ENCODE measurements around the gene AKNAD1. TPM values are rescaled to one million over a fixed set of nuclear protein-coding genes. Genes with fewer than 3 reads are reported as not detected.

The AKNAD1 gene
- total and polyA plus RNA-seq, 2 of the 8 experiments (the other 6 are each of a cell fraction or from before 2014, with no cell fraction given), result not detected

GRCh38 chr1:108830119-108831008 is 26.5 kb downstream of the AKNAD1 start:
- H4K5ac ChIP-seq (ENCODE audit: insufficient read length, low read depth, low read length), result no peak overlapping the region
- no peak overlapping the region for H3K27ac ChIP-seq (ENCODE audit: low read depth, low read length)
- WGBS, 2 experiments (ENCODE audit: extremely low coverage in 1 of 2, insufficient coverage in 1 of 2, insufficient read length in 1 of 2, insufficient replicate concordance in 2 of 2, low coverage in 1 of 2, low lambda C conversion rate in 2 of 2, missing lambda C conversion rate in 1 of 2), result 85% methylated on average over 19 of the region's 20 CpGs; no CpG with 5 or more reads in 1 of the 2 experiments
- H4K20me1 ChIP-seq (replicated peaks in 1 of 2; ENCODE audit: control insufficient read depth in 1 of 2, insufficient read depth in 2 of 2, low read length in 2 of 2), result no peaks in the 10 kb centered on the region
- H4K8ac ChIP-seq (ENCODE audit: extremely low read depth, insufficient read depth, low read length), result no peak overlapping the region
- H3K4me2 ChIP-seq (ENCODE audit: insufficient read depth in 1 of 2, low read depth in 2 of 2, low read length in 2 of 2), result no peak overlapping the region
- no peak overlapping the region for H2BK120ac ChIP-seq (replicated peaks; ENCODE audit: low read depth, low read length)
- no peak overlapping the region for H3K18ac ChIP-seq (ENCODE audit: extremely low read depth, low read length)
- H4K91ac ChIP-seq (replicated peaks; ENCODE audit: insufficient read length, low read length), result no peak overlapping the region
- H3K4ac ChIP-seq (replicated peaks; ENCODE audit: insufficient read length, low read depth, low read length), result no peak overlapping the region
- ChIA-PET POLR2A (ENCODE audit: partially characterized antibody) (interaction anchor here (0.8 kb wide), 1 partner anchor 138 kb away, joined by 3 read pairs; the partner anchor contains the start of gene PRPF38B), CTCF (ENCODE audit: partially characterized antibody) (interaction anchor here (0.6 to 12.5 kb wide), 12 partner anchors 10 to 227 kb away, joined by 3 to 160 read pairs (median 4); no protein-coding TSS in a partner anchor)
- no peak overlapping the region for H3K23ac ChIP-seq (ENCODE audit: insufficient read length)
- FAIRE-seq (no peak), DNase-seq (ENCODE audit: low read depth in 1 of 2, low spot score in 2 of 2) (no peak)
- no peak overlapping the region for H2BK15ac ChIP-seq (ENCODE audit: low read length)
- no peaks in the 10 kb centered on the region for H3K9me3 ChIP-seq (ENCODE audit: insufficient read depth in 2 of 2, low read depth in 1 of 2, low read length in 1 of 2)
- H3K27me3 ChIP-seq (replicated peaks in 1 of 4; ENCODE audit: control insufficient read depth in 3 of 4, extremely low read depth in 1 of 4, insufficient read depth in 3 of 4, low read length in 3 of 4), result no peaks in the 10 kb centered on the region
- no peak overlapping the region for H2BK5ac ChIP-seq (ENCODE audit: low read depth, low read length)
- no peak overlapping the region for H2BK20ac ChIP-seq (ENCODE audit: low read length)
- H2AFZ ChIP-seq (ENCODE audit: low read length), result peak overlapping the region; percentile 36
- H3K4me1 ChIP-seq (replicated peaks in 1 of 4; ENCODE audit: control insufficient read depth in 3 of 4, insufficient read depth in 4 of 4, low read length in 3 of 4), result peaks cover 0 to 3% (median 2%) of the 10 kb centered on the region in 4 experiments; a peak in 3 of 7 replicates
- no peaks in the 10 kb centered on the region for H3K23me2 ChIP-seq (ENCODE audit: low read depth, low read length)
- H3K9ac ChIP-seq (replicated peaks in 1 of 4; ENCODE audit: extremely low read depth in 1 of 4, low read depth in 3 of 4, low read length in 3 of 4), result no peak overlapping the region
- no peaks in the 10 kb centered on the region for H3K79me1 ChIP-seq (ENCODE audit: low read depth, low read length)
- peak overlapping the region; percentile 89; the same call in 1 of the 2 replicates for H2BK12ac ChIP-seq (ENCODE audit: low read depth, low read length)
- H2AK5ac ChIP-seq (ENCODE audit: low read depth, low read length), result no peak overlapping the region
- no peak overlapping the region for H3K56ac ChIP-seq (replicated peaks; ENCODE audit: insufficient read length, low read depth, low read length)
- H3K14ac ChIP-seq (ENCODE audit: insufficient read length), result no peak overlapping the region
- no peaks in the 10 kb centered on the region for H3K79me2 ChIP-seq (ENCODE audit: control insufficient read depth in 1 of 2, insufficient read depth in 2 of 2, low read length in 2 of 2)
- no peaks in the 10 kb centered on the region for H3K36me3 ChIP-seq (ENCODE audit: control insufficient read depth in 2 of 4, insufficient read depth in 4 of 4, low read length in 3 of 4)
- H3K4me3 ChIP-seq (ENCODE audit: extremely low read depth in 1 of 4, insufficient read depth in 2 of 4, low read depth in 3 of 4, low read length in 4 of 4), result no peak overlapping the region
- TF ChIP-seq MAFK (IDR thresholded peaks at IDR 0.05; ENCODE audit: low read depth, low read length), result no peak
- TF ChIP-seq TEAD4 (IDR thresholded peaks at IDR 0.05; ENCODE audit: low read depth, low read length), result no peak
- TF ChIP-seq JUND (IDR thresholded peaks at IDR 0.05; ENCODE audit: low read length), result no peak
- no peak for TF ChIP-seq TBP (IDR thresholded peaks at IDR 0.05; ENCODE audit: low read depth, low read length)
- TF ChIP-seq RNF2 (IDR thresholded peaks at IDR 0.05; ENCODE audit: borderline replicate concordance, low read depth, low read length, missing control alignments, poor library complexity, severe bottlenecking), result no peak
- no peak for TF ChIP-seq BRCA1 (IDR thresholded peaks at IDR 0.05; ENCODE audit: low read depth, low read length)
- TF ChIP-seq CEBPB (IDR thresholded peaks at IDR 0.05; ENCODE audit: low read depth, low read length), result no peak
- TF ChIP-seq SP1 (IDR thresholded peaks at IDR 0.05; ENCODE audit: low read depth, low read length), result no peak
- no peak for TF ChIP-seq POLR2AphosphoS5 (IDR thresholded peaks at IDR 0.05; ENCODE audit: low read depth, low read length)
- no peak for TF ChIP-seq NANOG (IDR thresholded peaks at IDR 0.05; ENCODE audit: insufficient read depth, low read depth, low read length, poor library complexity, severe bottlenecking)
- TF ChIP-seq RFX5 (IDR thresholded peaks at IDR 0.05; ENCODE audit: borderline replicate concordance, low read depth, low read length), result no peak
- TF ChIP-seq, protein P1, sequence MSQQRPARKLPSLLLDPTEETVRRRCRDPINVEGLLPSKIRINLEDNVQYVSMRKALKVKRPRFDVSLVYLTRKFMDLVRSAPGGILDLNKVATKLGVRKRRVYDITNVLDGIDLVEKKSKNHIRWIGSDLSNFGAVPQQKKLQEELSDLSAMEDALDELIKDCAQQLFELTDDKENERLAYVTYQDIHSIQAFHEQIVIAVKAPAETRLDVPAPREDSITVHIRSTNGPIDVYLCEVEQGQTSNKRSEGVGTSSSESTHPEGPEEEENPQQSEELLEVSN (IDR thresholded peaks at IDR 0.05), result no peak
